ENCODE results near the gene TSFM.

TSFM gene

GRCh38 chr12:57782608-57783465, at the start of gene TSFM:
Gene TSFM, plus strand, starts transcription at chr12:57782787. Its CDS starts 15 bp downstream, at chr12:57782802.
- intact Hi-C loops (cut with DNase I) = loop anchor here (1.0 to 5.0 kb wide), 2 partner anchors 11 to 119 kb away; partner anchors contain the start of genes EEF1AKMT3 and METTL1
- DNase-seq = peak; percentile 95 to 99 (median 98)

GRCh38 chr12:57733928-57734327, 48.7 kb upstream of the TSFM start:
- peak in 1 of 10 donors; percentile 56 for DNase-seq

GRCh38 chr12:57734591-57734990, 48.0 kb upstream of the TSFM start:
- no peak for DNase-seq
- intact Hi-C loops (cut with DNase I) = no loop called here

More at GRCh38 chr12:57733928-57734327, 48.7 kb upstream of the TSFM start:
- intact Hi-C loops (cut with DNase I) = no loop called here

GRCh38 chr12:57735198-57735855, 47.3 kb upstream of the TSFM start:
- DNase-seq = no peak
- intact Hi-C loops (cut with DNase I) = loop anchor here (5.0 kb wide), 1 partner anchor 153 kb away; no protein-coding TSS in a partner anchor

GRCh38 chr12:57735952-57736740, 46.4 kb upstream of the TSFM start:
- intact Hi-C loops (cut with DNase I) = loop anchor here (5.0 kb wide), 1 partner anchor 154 kb away; no protein-coding TSS in a partner anchor
- peak in 8 of 10 donors; percentile 49 to 93 (median 62) for DNase-seq

GRCh38 chr12:57736741-57737466, 45.7 kb upstream of the TSFM start:
- peak in 1 of 10 donors; percentile 70 for DNase-seq
- intact Hi-C loops (cut with DNase I) = loop anchor here (5.0 kb wide), 1 partner anchor 155 kb away; no protein-coding TSS in a partner anchor

GRCh38 chr12:57737467-57738460, 44.8 kb upstream of the TSFM start:
- intact Hi-C loops (cut with DNase I) = loop anchor here (5.0 kb wide), 1 partner anchor 155 kb away; no protein-coding TSS in a partner anchor
- peak in 2 of 10 donors; percentile 40 to 92 for DNase-seq

GRCh38 chr12:57738661-57739237, 43.8 kb upstream of the TSFM start, which contains the start of gene AGAP2:
Gene AGAP2, minus strand, starts transcription at chr12:57738742. Its CDS starts 496 bp downstream, at chr12:57738246.
- DNase-seq = peak in 7 of 10 donors; percentile 59 to 94 (median 63)
- intact Hi-C loops (cut with DNase I) = loop anchor here (5.0 kb wide), 1 partner anchor 156 kb away; no protein-coding TSS in a partner anchor

- no peak for DNase-seq
- intact Hi-C loops (cut with DNase I) = loop anchor here (5.0 kb wide), 1 partner anchor 157 kb away; no protein-coding TSS in a partner anchor
These were observed 43.2 kb upstream of the TSFM start for GRCh38 chr12:57739387-57739786.

GRCh38 chr12:57739914-57740538, 42.6 kb upstream of the TSFM start:
- intact Hi-C loops (cut with DNase I) = loop anchor here (5.0 kb wide), 1 partner anchor 158 kb away; no protein-coding TSS in a partner anchor
- no peak for DNase-seq

GRCh38 chr12:57740656-57741412, 41.8 kb upstream of the TSFM start:
- DNase-seq = peak in 2 of 10 donors; percentile 63 to 93
- intact Hi-C loops (cut with DNase I) = no loop called here

- intact Hi-C loops (cut with DNase I) = no loop called here
- no peak for DNase-seq
These were observed 41.2 kb upstream of the TSFM start for GRCh38 chr12:57741413-57741789.

- DNase-seq = no peak
- intact Hi-C loops (cut with DNase I) = no loop called here
These were observed 40.5 kb upstream of the TSFM start for GRCh38 chr12:57741844-57742738.

GRCh38 chr12:57743769-57744168, 38.8 kb upstream of the TSFM start:
- intact Hi-C loops (cut with DNase I) = no loop called here
- no peak for DNase-seq

- intact Hi-C loops (cut with DNase I) = no loop called here
- DNase-seq = peak in 5 of 10 donors; percentile 52 to 91 (median 77)
These were observed 38.3 kb upstream of the TSFM start for GRCh38 chr12:57744194-57744776.
